ENCODE results near the gene ERFE.

GRCh38 chr2:238187618-238188548 is 29.1 kb downstream of the ERFE start:
- TF ChIP-seq CTCF (IDR thresholded peaks at IDR 0.05; ENCODE audit: low read depth, low read length) (no peak), EZH2phosphoT487 (IDR thresholded peaks at IDR 0.05; ENCODE audit: low read depth) (no peak)

All from OCI-LY3 (cell line).